HEK293 (cell line): ENCODE measurements around the gene MGMT.

Source experiments
- CTCF ChIA-PET: fragments of 350-600 bp; formaldehyde crosslinking; extraction: SDS; loops from one replicate; lab custom pipeline; 2021; ENCODE audit warnings: antibody characterized with exemption; lab: Yijun Ruan, JAX
- POLR2A ChIA-PET: fragments of 300-600 bp; formaldehyde crosslinking; extraction: SDS; loops from one replicate; lab custom pipeline; 2020; ENCODE audit warnings: antibody characterized with exemption, inconsistent platforms; lab: Yijun Ruan, JAX
- H3K27ac ChIP-seq: fragments of 200-500 bp; sonication (Bioruptor generic); 2 replicates; pipeline ENCODE4 v1.5.1; 2014; ENCODE audit warnings: low read depth, low read length, control low read depth, inconsistent platforms; ENCODE audit errors: extremely low read depth
- H3K36me3 ChIP-seq, 2 experiments: fragments of 200-500 bp in 1 of 2; sonication (Bioruptor generic) in 1 of 2; 1 replicate in 1 of 2; 2 replicates in 1 of 2; pipeline ENCODE4 v1.5.1; 2014 to 2017; ENCODE audit warnings: inconsistent platforms in 2 of 2, low read length in 2 of 2; ENCODE audit not compliant: control insufficient read depth in 2 of 2, insufficient read depth in 1 of 2
- H3K4me1 ChIP-seq: fragments of 200-500 bp; sonication (Bioruptor generic); 2 replicates; pipeline ENCODE4 v1.5.1; 2014; ENCODE audit warnings: mild to moderate bottlenecking, low read length, inconsistent platforms; ENCODE audit not compliant: control insufficient read depth, insufficient read depth
- H3K4me3 ChIP-seq: 2 replicates; pipeline ENCODE4 v1.5.1; 2011; ENCODE audit warnings: low read depth, mild to moderate bottlenecking, control low read depth, low read length, moderate library complexity
- H3K9me3 ChIP-seq: fragments of 200-500 bp; sonication (Bioruptor generic); 2 replicates; pipeline ENCODE4 v1.5.1; 2014; ENCODE audit warnings: low read depth, low read length, inconsistent platforms; ENCODE audit not compliant: control insufficient read depth, insufficient read depth
- BCL11B ChIP-seq: fragments of 450-650 bp; formaldehyde crosslinking; IDR thresholded peaks from 2 replicates; pipeline ENCODE4 v1.5.1; 2016; ENCODE audit warnings: low read depth, missing biosample characterization, missing genetic modification characterization
- EGR2 ChIP-seq: fragments of 450-650 bp; formaldehyde crosslinking; IDR thresholded peaks from 2 replicates; pipeline ENCODE4 v1.5.1; 2016; ENCODE audit warnings: low read depth, missing biosample characterization, missing genetic modification characterization
- KLF1 ChIP-seq: fragments of 450-650 bp; formaldehyde crosslinking; IDR thresholded peaks from 2 replicates; pipeline ENCODE4 v1.5.1; 2016; ENCODE audit warnings: missing biosample characterization, missing genetic modification characterization
- RBAK ChIP-seq: fragments of 450-650 bp; formaldehyde crosslinking; IDR thresholded peaks from 2 replicates; pipeline ENCODE4 v1.5.1; 2016; ENCODE audit warnings: missing biosample characterization, missing genetic modification characterization
- ZBTB1 ChIP-seq: fragments of 450-650 bp; formaldehyde crosslinking; IDR thresholded peaks from 2 replicates; pipeline ENCODE4 v1.5.1; 2016; ENCODE audit warnings: missing biosample characterization, missing genetic modification characterization
- ZNF112 ChIP-seq: fragments of 450-650 bp; formaldehyde crosslinking; IDR thresholded peaks from 2 replicates; pipeline ENCODE4 v1.5.0; 2017; ENCODE audit warnings: missing biosample characterization, missing genetic modification characterization
- ZNF146 ChIP-seq: fragments of 450-650 bp; formaldehyde crosslinking; IDR thresholded peaks from 2 replicates; pipeline ENCODE4 v1.5.1; 2016; ENCODE audit warnings: missing biosample characterization, missing genetic modification characterization
- ZNF175 ChIP-seq: fragments of 450-650 bp; formaldehyde crosslinking; IDR thresholded peaks from 2 replicates; pipeline ENCODE4 v1.5.1; 2016; ENCODE audit warnings: missing biosample characterization, missing genetic modification characterization
- ZNF211 ChIP-seq: fragments of 450-650 bp; formaldehyde crosslinking; IDR thresholded peaks from 2 replicates; pipeline ENCODE4 v1.5.1; 2016; ENCODE audit warnings: low read depth, missing biosample characterization, missing genetic modification characterization
- ZNF404 ChIP-seq: fragments of 450-650 bp; formaldehyde crosslinking; IDR thresholded peaks from 2 replicates; pipeline ENCODE4 v1.5.1; 2017; ENCODE audit warnings: missing biosample characterization, missing genetic modification characterization
- ZNF529 ChIP-seq: fragments of 450-650 bp; formaldehyde crosslinking; IDR thresholded peaks from 2 replicates; pipeline ENCODE4 v1.5.1; 2017; ENCODE audit warnings: missing genetic modification characterization, missing biosample characterization; ENCODE audit not compliant: insufficient replicate concordance
- ZNF629 ChIP-seq: fragments of 450-650 bp; formaldehyde crosslinking; IDR thresholded peaks from 2 replicates; pipeline ENCODE4 v1.5.1; 2017; ENCODE audit warnings: missing biosample characterization, missing genetic modification characterization
- ZNF654 ChIP-seq: fragments of 450-650 bp; formaldehyde crosslinking; IDR thresholded peaks from 2 replicates; pipeline ENCODE4 v1.5.1; 2016; ENCODE audit warnings: low read depth, missing biosample characterization, missing genetic modification characterization
- ZNF777 ChIP-seq: fragments of 450-650 bp; formaldehyde crosslinking; IDR thresholded peaks from 2 replicates; pipeline ENCODE4 v1.5.1; 2017; ENCODE audit warnings: missing biosample characterization, missing genetic modification characterization, borderline replicate concordance
- ZNF791 ChIP-seq: fragments of 450-650 bp; formaldehyde crosslinking; IDR thresholded peaks from 2 replicates; pipeline ENCODE4 v1.5.1; 2016; ENCODE audit warnings: missing biosample characterization, missing genetic modification characterization
- TF ChIP-seq, protein P1 (sequence below): fragments of 450-650 bp; formaldehyde crosslinking; IDR thresholded peaks from 2 replicates; pipeline ENCODE4 v1.5.1; 2016; ENCODE audit warnings: missing biosample characterization, missing genetic modification characterization, borderline replicate concordance
- TF ChIP-seq, protein P2 (sequence below): fragments of 450-650 bp; formaldehyde crosslinking; IDR thresholded peaks from 2 replicates; pipeline ENCODE4 v1.5.1; 2016; ENCODE audit warnings: missing biosample characterization, missing genetic modification characterization
- TF ChIP-seq, protein P3 (sequence below): fragments of 450-650 bp; formaldehyde crosslinking; IDR thresholded peaks from 2 replicates; pipeline ENCODE4 v1.5.1; 2016; ENCODE audit warnings: missing biosample characterization, missing genetic modification characterization
- TF ChIP-seq, protein P4 (sequence below): fragments of 450-650 bp; formaldehyde crosslinking; IDR thresholded peaks from 2 replicates; pipeline ENCODE4 v1.5.1; 2016; ENCODE audit warnings: missing biosample characterization, missing genetic modification characterization, low read depth
- TF ChIP-seq, protein P5 (sequence below): fragments of 450-650 bp; formaldehyde crosslinking; IDR thresholded peaks from 2 replicates; pipeline ENCODE4 v1.5.1; 2017; ENCODE audit warnings: missing biosample characterization, mild to moderate bottlenecking, missing genetic modification characterization, moderate library complexity

The MGMT gene

DNA sequence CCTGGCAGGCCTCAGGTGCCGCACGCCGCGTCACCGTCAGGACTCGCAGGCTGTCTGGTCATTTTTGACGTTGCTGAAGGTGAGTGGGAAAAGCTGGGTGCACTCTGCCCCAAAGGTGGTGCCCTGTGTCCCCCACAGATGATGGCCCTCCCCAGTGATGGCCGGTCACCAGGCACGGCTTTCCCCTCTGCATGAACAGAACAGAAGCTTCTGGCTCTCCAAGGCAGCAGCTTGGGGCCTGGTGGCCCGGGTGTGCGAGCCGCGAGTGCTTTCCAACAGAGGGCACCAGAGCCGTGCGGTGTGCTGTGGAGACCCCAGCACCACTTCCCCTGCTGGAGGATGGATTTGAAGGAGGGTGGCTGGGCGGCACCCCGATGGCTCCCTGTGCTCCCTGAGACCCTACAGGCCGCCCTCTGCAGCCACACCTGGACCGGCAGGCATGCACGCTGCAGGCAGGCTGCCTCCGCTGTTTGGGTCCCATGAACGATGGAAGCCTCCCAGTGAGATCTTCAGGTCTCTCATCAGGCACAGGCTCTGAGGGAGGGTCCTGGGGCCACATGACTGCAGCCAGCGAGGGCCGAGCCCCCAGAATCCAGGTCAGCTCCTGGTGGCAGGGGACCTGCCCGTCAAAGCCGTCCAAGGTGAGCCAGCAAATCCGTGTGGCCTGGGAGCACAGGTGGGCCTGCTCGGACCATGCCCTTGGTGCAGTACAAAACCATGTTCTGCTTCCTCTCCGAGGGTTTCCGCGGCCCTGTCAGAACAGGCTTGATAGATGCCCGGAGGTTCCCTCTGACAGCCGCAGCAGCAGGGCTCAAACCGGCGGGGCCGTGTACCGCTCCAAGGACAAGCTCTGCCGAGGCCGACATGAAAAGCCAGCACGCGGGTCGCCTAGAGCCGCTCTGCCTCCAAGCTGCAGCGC lies 301.7 kb downstream of the MGMT start:
- TF ChIP-seq ZBTB1 (no peak), ZNF404 (tag by site-specific recombination) (no peak), KLF1 (tag by site-specific recombination) (no peak)
- TF ChIP-seq, protein P1, sequence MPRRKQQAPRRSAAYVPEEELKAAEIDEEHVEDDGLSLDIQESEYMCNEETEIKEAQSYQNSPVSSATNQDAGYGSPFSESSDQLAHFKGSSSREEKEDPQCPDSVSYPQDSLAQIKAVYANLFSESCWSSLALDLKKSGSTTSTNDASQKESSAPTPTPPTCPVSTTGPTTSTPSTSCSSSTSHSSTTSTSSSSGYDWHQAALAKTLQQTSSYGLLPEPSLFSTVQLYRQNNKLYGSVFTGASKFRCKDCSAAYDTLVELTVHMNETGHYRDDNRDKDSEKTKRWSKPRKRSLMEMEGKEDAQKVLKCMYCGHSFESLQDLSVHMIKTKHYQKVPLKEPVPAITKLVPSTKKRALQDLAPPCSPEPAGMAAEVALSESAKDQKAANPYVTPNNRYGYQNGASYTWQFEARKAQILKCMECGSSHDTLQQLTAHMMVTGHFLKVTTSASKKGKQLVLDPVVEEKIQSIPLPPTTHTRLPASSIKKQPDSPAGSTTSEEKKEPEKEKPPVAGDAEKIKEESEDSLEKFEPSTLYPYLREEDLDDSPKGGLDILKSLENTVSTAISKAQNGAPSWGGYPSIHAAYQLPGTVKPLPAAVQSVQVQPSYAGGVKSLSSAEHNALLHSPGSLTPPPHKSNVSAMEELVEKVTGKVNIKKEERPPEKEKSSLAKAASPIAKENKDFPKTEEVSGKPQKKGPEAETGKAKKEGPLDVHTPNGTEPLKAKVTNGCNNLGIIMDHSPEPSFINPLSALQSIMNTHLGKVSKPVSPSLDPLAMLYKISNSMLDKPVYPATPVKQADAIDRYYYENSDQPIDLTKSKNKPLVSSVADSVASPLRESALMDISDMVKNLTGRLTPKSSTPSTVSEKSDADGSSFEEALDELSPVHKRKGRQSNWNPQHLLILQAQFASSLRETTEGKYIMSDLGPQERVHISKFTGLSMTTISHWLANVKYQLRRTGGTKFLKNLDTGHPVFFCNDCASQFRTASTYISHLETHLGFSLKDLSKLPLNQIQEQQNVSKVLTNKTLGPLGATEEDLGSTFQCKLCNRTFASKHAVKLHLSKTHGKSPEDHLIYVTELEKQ, result no peak
- TF ChIP-seq, protein P2, sequence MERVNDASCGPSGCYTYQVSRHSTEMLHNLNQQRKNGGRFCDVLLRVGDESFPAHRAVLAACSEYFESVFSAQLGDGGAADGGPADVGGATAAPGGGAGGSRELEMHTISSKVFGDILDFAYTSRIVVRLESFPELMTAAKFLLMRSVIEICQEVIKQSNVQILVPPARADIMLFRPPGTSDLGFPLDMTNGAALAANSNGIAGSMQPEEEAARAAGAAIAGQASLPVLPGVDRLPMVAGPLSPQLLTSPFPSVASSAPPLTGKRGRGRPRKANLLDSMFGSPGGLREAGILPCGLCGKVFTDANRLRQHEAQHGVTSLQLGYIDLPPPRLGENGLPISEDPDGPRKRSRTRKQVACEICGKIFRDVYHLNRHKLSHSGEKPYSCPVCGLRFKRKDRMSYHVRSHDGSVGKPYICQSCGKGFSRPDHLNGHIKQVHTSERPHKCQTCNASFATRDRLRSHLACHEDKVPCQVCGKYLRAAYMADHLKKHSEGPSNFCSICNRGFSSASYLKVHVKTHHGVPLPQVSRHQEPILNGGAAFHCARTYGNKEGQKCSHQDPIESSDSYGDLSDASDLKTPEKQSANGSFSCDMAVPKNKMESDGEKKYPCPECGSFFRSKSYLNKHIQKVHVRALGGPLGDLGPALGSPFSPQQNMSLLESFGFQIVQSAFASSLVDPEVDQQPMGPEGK (tag by site-specific recombination), result no peak
- POLR2A ChIA-PET, result no interaction called here
- Histone ChIP-seq H3K4me3 (no peak overlapping the region), H3K9me3 (no peaks in the 10 kb centered on the region), H3K4me1 (no peaks in the 10 kb centered on the region), H3K27ac (no peak overlapping the region), H3K36me3 (no peaks in the 10 kb centered on the region)
- CTCF ChIA-PET, result interaction anchor here (0.5 kb wide), 1 partner anchor 129 kb away, joined by 3 read pairs; no protein-coding TSS in a partner anchor

DNA sequence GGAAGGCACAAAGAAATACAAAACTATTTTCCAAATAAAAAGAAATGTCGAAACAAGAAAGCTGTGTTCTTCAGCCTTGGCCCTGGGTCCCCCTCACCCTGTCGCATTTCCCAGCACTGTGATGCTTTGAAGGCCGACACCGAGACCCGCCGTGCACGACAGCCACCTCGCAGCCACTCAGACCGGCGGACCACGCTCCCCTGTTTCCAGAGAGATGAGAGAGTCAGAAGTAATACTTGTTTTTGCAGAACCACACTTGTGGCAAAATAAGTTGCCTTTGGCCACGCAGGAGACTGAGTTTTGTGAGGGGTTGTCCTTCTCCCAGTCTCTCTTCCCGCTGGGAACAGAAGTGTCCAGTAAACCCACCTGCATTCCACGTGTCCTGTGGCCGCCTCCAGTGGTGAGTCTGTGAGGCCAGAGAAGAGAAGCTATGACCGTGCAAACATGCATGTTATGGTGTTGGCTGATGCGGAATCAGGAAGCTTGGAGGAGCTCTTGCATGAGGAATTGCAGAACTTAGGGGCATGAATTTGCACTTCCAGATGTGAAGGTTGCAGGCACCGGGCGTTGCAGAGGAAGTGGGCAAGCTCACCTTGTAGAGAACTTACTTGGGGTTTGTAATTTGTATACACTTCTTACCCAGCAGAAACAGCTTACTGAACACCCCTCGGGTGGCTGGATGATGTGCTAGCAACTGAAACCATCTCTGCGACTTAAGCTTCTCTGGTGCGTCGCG lies 302.5 kb downstream of the MGMT start:
- ChIA-PET POLR2A (no interaction called here), CTCF (interaction anchor here (0.7 to 1.2 kb wide), 3 partner anchors 84 to 738 kb away, joined by 3 read pairs; no protein-coding TSS in a partner anchor)
- H3K4me3 ChIP-seq, result no peak overlapping the region
- no peak overlapping the region for H3K27ac ChIP-seq
- no peaks in the 10 kb centered on the region for H3K36me3 ChIP-seq
- H3K9me3 ChIP-seq, result no peaks in the 10 kb centered on the region
- no peaks in the 10 kb centered on the region for H3K4me1 ChIP-seq
- TF ChIP-seq RBAK (tag by site-specific recombination), result no peak
- TF ChIP-seq, protein P3, sequence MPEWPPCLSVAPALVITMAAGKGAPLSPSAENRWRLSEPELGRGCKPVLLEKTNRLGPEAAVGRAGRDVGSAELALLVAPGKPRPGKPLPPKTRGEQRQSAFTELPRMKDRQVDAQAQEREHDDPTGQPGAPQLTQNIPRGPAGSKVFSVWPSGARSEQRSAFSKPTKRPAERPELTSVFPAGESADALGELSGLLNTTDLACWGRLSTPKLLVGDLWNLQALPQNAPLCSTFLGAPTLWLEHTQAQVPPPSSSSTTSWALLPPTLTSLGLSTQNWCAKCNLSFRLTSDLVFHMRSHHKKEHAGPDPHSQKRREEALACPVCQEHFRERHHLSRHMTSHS, result no peak
- no peak for TF ChIP-seq ZNF175 (tag by site-specific recombination)
- TF ChIP-seq ZNF211 (tag by site-specific recombination), result no peak
- TF ChIP-seq BCL11B (tag by site-specific recombination), result no peak
- no peak for TF ChIP-seq EGR2
- TF ChIP-seq ZNF112 (tag by site-specific recombination), result no peak
- TF ChIP-seq, protein P4, sequence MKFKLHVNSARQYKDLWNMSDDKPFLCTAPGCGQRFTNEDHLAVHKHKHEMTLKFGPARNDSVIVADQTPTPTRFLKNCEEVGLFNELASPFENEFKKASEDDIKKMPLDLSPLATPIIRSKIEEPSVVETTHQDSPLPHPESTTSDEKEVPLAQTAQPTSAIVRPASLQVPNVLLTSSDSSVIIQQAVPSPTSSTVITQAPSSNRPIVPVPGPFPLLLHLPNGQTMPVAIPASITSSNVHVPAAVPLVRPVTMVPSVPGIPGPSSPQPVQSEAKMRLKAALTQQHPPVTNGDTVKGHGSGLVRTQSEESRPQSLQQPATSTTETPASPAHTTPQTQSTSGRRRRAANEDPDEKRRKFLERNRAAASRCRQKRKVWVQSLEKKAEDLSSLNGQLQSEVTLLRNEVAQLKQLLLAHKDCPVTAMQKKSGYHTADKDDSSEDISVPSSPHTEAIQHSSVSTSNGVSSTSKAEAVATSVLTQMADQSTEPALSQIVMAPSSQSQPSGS (tag by site-specific recombination), result no peak
- TF ChIP-seq ZNF529 (tag by site-specific recombination), result no peak
- TF ChIP-seq ZNF654 (tag by site-specific recombination), result no peak
- TF ChIP-seq, protein P2 (tag by site-specific recombination), result no peak
- TF ChIP-seq ZNF777 (tag by site-specific recombination), result no peak
- no peak for TF ChIP-seq ZNF791 (tag by site-specific recombination)
- TF ChIP-seq ZNF146 (tag by site-specific recombination), result no peak
- no peak for TF ChIP-seq ZNF629
- TF ChIP-seq, protein P5, sequence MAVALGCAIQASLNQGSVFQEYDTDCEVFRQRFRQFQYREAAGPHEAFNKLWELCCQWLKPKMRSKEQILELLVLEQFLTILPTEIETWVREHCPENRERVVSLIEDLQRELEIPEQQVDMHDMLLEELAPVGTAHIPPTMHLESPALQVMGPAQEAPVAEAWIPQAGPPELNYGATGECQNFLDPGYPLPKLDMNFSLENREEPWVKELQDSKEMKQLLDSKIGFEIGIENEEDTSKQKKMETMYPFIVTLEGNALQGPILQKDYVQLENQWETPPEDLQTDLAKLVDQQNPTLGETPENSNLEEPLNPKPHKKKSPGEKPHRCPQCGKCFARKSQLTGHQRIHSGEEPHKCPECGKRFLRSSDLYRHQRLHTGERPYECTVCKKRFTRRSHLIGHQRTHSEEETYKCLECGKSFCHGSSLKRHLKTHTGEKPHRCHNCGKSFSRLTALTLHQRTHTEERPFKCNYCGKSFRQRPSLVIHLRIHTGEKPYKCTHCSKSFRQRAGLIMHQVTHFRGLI (tag by site-specific recombination), result no peak
